Activated naive CD4-positive, alpha-beta T cell treated with anti-CD3 and anti-CD28 coated beads, Interleukin-2, amount 10 ng/mL, durations not matched to agents 5 hours and 36 hours (primary cell): ENCODE results near the gene SUMO4. TPM values are rescaled to one million over a fixed set of nuclear protein-coding genes. Genes with fewer than 3 reads are reported as not detected.

Source experiments
- total RNA-seq, 2 experiments: library from RNA; stranded (reverse); gene quantifications; one replicate each; pipeline ENCODE4 v1.2.3, GENCODE V29; 2021

Gene SUMO4
- 1 to 10 TPM; 7.4 to 8.5 TPM for total RNA-seq

DNA sequence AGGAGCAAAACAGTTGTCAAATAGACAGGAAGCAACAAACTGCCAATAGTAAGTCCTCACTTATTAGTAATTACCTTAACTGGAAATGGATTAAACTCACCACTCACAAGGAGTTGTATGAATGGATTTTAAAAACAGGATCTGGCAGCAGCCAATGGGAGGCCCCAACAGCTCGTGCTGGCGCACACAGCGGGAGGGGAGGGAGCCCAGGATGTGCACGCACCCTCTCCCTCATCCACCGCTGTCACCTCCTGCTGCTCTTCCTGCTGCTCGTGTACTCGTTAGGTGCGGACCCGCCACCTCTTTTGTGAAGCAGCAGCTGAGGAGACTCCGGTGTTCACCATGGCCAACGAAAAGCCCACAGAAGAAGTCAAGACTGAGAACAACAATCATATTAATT is at the start of gene SUMO4:
SUMO4 (plus strand) TSS at position 213 of the 400 bp plus-strand sequence; CDS start at position 343, 130 bp downstream.

Other genes starting within 250 kb of the SUMO4 start
- 100 to 1,000 TPM; 146 to 150 TPM for gene TAB2, start 82.5 kb upstream of the SUMO4 start, total RNA-seq
- gene ZC3H12D, start 84.8 kb downstream of the SUMO4 start, total RNA-seq = 10 to 100 TPM; 12.8 to 15.2 TPM
- 10 to 100 TPM; 19.6 to 19.8 TPM for gene PPIL4, start 145.8 kb downstream of the SUMO4 start, total RNA-seq
- 10 to 100 TPM; 19.3 TPM for gene GINM1, start 166.1 kb downstream of the SUMO4 start, total RNA-seq
- 10 to 100 TPM; 26.9 to 27.0 TPM for gene KATNA1, start 248.5 kb downstream of the SUMO4 start, total RNA-seq